Measurements from ENCODE around the gene RFLNA. TPM values are rescaled to one million over a fixed set of nuclear protein-coding genes. Genes with fewer than 3 reads are reported as not detected.

The RFLNA gene
- total and polyA plus RNA-seq, 4 donors: 0.40 to 1.8 (median 1.4) TPM

DNA sequence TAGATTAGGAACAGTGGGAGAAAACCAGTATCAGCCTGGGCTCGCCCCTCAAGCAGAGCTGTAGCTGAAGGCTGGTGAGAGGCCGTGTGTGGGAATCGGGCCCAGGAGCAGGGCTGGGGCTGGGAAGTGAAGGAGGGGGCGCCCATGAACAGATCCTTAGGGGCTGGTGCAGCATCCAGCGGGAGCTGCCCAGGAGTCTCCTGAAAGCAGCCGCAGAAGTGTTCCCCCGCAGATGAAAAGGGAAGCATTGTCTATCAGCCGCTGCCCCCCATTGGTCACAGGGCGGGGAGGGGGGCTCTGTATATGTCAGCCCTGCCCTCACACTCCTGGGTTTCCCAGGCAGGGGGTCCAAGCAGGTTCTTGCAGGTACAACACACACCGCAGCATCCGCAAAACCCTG lies 15.6 kb upstream of the RFLNA start:
- Histone ChIP-seq H3K36me3 (ENCODE audit: control insufficient read depth in 4 of 4, insufficient read depth in 4 of 4, low read length in 4 of 4) (no peaks in the 10 kb centered on the region), H3K27ac (ENCODE audit: low read depth in 1 of 2, low read length in 1 of 2) (no peak overlapping the region), H3K4me1 (ENCODE audit: control insufficient read depth in 5 of 5, insufficient read depth in 5 of 5, low read length in 5 of 5) (peaks cover 0 to 33% (median 4%) of the 10 kb centered on the region in 5 donors), H3K27me3 (ENCODE audit: control insufficient read depth in 3 of 3, insufficient read depth in 3 of 3, low read length in 2 of 3) (peaks cover 0 to 4% (median 0%) of the 10 kb centered on the region in 3 donors), H3K4me3 (no peak overlapping the region), H3K9ac (ENCODE audit: insufficient read depth in 1 of 2, low read length in 2 of 2) (no peak overlapping the region), H3K9me3 (ENCODE audit: control insufficient read depth in 4 of 4, insufficient read depth in 3 of 4, low read length in 3 of 4) (peaks cover 0 to 6% (median 0%) of the 10 kb centered on the region in 4 donors)
- TF ChIP-seq, protein P1, sequence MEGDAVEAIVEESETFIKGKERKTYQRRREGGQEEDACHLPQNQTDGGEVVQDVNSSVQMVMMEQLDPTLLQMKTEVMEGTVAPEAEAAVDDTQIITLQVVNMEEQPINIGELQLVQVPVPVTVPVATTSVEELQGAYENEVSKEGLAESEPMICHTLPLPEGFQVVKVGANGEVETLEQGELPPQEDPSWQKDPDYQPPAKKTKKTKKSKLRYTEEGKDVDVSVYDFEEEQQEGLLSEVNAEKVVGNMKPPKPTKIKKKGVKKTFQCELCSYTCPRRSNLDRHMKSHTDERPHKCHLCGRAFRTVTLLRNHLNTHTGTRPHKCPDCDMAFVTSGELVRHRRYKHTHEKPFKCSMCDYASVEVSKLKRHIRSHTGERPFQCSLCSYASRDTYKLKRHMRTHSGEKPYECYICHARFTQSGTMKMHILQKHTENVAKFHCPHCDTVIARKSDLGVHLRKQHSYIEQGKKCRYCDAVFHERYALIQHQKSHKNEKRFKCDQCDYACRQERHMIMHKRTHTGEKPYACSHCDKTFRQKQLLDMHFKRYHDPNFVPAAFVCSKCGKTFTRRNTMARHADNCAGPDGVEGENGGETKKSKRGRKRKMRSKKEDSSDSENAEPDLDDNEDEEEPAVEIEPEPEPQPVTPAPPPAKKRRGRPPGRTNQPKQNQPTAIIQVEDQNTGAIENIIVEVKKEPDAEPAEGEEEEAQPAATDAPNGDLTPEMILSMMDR (IDR thresholded peaks at IDR 0.05; ENCODE audit: control extremely low read depth, extremely low read depth): no peak
- WGBS, 2 donors: 70 to 85% methylated on average over 11 of the region's 11 CpGs
- DNase-seq (peak in 1 of 3 donors; percentile 24), ATAC-seq (ENCODE audit: insufficient read depth, low FRiP score) (no peak)

DNA sequence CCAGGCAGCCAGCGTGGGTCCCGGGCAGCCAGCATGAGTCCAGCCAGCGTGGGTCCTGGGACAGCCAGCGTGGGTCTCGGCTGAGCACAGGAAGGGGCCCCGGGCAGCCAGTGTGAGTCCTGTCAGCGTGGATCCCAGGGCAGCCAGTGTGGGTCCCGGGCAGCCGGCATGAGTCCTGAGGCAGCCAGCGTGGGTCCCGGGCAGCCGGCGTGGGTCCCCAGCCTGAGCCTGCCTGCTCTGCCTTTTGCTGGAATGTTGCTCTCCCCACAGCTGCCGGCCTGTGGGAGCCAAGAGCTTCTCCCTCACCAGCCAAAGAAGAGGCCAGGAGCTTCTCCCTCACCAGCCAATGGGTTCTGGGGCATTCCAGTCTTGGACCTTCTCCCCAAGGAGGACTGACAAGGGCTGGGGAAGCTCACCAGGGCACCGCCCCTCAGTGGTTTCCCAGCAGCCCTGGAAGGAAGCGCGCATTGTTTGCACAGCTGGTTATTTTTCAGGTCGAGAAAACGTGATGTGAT lies 15.0 kb upstream of the RFLNA start:
- Histone ChIP-seq H3K36me3 (ENCODE audit: control insufficient read depth in 4 of 4, insufficient read depth in 4 of 4, low read length in 4 of 4) (no peaks in the 10 kb centered on the region), H3K9me3 (ENCODE audit: control insufficient read depth in 4 of 4, insufficient read depth in 3 of 4, low read length in 3 of 4) (peaks cover 0 to 11% (median 2%) of the 10 kb centered on the region in 4 donors), H3K4me1 (ENCODE audit: control insufficient read depth in 5 of 5, insufficient read depth in 5 of 5, low read length in 5 of 5) (peaks cover 0 to 33% (median 4%) of the 10 kb centered on the region in 5 donors), H3K27me3 (ENCODE audit: control insufficient read depth in 3 of 3, insufficient read depth in 3 of 3, low read length in 2 of 3) (peaks cover 0 to 4% (median 0%) of the 10 kb centered on the region in 3 donors), H3K27ac (ENCODE audit: low read depth in 1 of 2, low read length in 1 of 2) (no peak overlapping the region), H3K9ac (ENCODE audit: insufficient read depth in 1 of 2, low read length in 2 of 2) (no peak overlapping the region), H3K4me3 (no peak overlapping the region)
- ATAC-seq (ENCODE audit: insufficient read depth, low FRiP score): no peak
- TF ChIP-seq, protein P1 (IDR thresholded peaks at IDR 0.05; ENCODE audit: control extremely low read depth, extremely low read depth): no peak
- peak; percentile 70 to 80 (median 71) for DNase-seq
- WGBS, 2 donors: 49% methylated on average over 15 to 19 of the region's 19 CpGs

DNA sequence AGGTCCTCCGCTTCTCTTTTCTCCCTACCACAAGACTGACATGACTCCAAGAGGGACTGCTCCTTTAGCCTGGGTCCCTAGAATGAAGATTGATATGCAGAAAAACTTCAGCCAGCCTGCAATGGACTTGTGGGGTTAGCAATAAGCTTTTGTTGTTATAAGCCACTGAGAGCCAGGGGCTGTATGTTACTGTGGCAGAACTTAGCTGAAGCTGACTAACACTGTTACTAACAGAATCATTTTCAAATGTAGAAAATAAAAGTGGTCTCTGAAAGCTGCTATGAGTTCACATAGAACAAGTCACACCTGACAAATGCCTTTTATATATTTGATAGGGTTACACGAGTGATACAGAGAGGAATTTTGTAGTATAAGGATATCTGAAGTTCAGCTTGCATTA lies 13.6 kb upstream of the RFLNA start:
- Histone ChIP-seq H3K4me3 (no peak overlapping the region), H3K27ac (ENCODE audit: low read depth in 1 of 2, low read length in 1 of 2) (no peak overlapping the region), H3K4me1 (ENCODE audit: control insufficient read depth in 5 of 5, insufficient read depth in 5 of 5, low read length in 5 of 5) (peaks cover 0 to 33% (median 4%) of the 10 kb centered on the region in 5 donors), H3K9me3 (ENCODE audit: control insufficient read depth in 4 of 4, insufficient read depth in 3 of 4, low read length in 3 of 4) (peaks cover 0 to 12% (median 3%) of the 10 kb centered on the region in 4 donors), H3K9ac (ENCODE audit: insufficient read depth in 1 of 2, low read length in 2 of 2) (no peak overlapping the region), H3K36me3 (ENCODE audit: control insufficient read depth in 4 of 4, insufficient read depth in 4 of 4, low read length in 4 of 4) (no peaks in the 10 kb centered on the region), H3K27me3 (ENCODE audit: control insufficient read depth in 3 of 3, insufficient read depth in 3 of 3, low read length in 2 of 3) (peaks cover 0 to 4% (median 0%) of the 10 kb centered on the region in 3 donors)
- no peak for DNase-seq
- no peak for ATAC-seq (ENCODE audit: insufficient read depth, low FRiP score)
- TF ChIP-seq, protein P1 (IDR thresholded peaks at IDR 0.05; ENCODE audit: control extremely low read depth, extremely low read depth): no peak
- 92 to 97% methylated on average over 2 of the region's 2 CpGs for WGBS, 2 donors

DNA sequence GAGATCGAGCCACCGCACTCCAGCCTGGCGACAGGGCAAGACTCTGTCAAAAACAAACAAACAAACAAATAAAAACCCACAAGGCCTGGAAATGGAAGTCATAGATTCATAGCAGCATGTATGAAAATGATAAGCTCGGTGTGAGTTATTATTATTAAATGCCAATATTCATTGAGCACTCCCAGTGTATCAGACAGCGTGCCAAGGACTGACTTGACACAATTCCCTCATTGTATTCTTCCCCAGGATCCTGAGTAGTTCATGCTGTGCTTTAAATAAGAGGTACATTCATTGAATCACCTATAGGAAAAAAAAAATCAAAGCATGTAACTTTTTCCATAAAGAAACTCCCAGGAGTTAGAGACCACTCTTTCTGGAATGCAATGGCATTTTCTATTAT lies 12.6 kb upstream of the RFLNA start:
- no peak overlapping the region for H3K9ac ChIP-seq (ENCODE audit: insufficient read depth in 1 of 2, low read length in 2 of 2)
- no peak overlapping the region for H3K27ac ChIP-seq (ENCODE audit: low read depth in 1 of 2, low read length in 1 of 2)
- H3K27me3 ChIP-seq (ENCODE audit: control insufficient read depth in 3 of 3, insufficient read depth in 3 of 3, low read length in 2 of 3): peaks cover 0 to 4% (median 0%) of the 10 kb centered on the region in 3 donors
- peaks cover 0 to 11% (median 3%) of the 10 kb centered on the region in 4 donors for H3K9me3 ChIP-seq (ENCODE audit: control insufficient read depth in 4 of 4, insufficient read depth in 3 of 4, low read length in 3 of 4)
- H3K36me3 ChIP-seq (ENCODE audit: control insufficient read depth in 4 of 4, insufficient read depth in 4 of 4, low read length in 4 of 4): no peaks in the 10 kb centered on the region
- TF ChIP-seq, protein P1 (IDR thresholded peaks at IDR 0.05; ENCODE audit: control extremely low read depth, extremely low read depth): no peak
- 94% methylated on average over 5 of the region's 5 CpGs for WGBS, 2 donors
- ATAC-seq (ENCODE audit: insufficient read depth, low FRiP score) (no peak), DNase-seq (no peak)
- H3K4me1 ChIP-seq (ENCODE audit: control insufficient read depth in 5 of 5, insufficient read depth in 5 of 5, low read length in 5 of 5): peaks cover 0 to 37% (median 7%) of the 10 kb centered on the region in 5 donors
- no peak overlapping the region for H3K4me3 ChIP-seq

Measured in lung (tissue), 12 donors.